ENCODE data around the gene TMTC1. TPM values are rescaled to one million over a fixed set of nuclear protein-coding genes. Genes with fewer than 3 reads are reported as not detected.

TMTC1 gene
- total and polyA plus RNA-seq, 9 of the 15 experiments (the other 6 are each of a cell fraction or from before 2014, with no cell fraction given) = under 0.01 to 0.18 (median 0.06) TPM; not detected in 2

- DNase-seq (ENCODE audit: extremely low read depth in 1 of 4, low spot score in 3 of 4) (no peak), ATAC-seq (no peak), FAIRE-seq (no peak)
- Histone ChIP-seq H3K79me2 (ENCODE audit: control insufficient read depth, insufficient read depth, low read length) (no peaks in the 10 kb centered on the region), H4K20me1 (replicated peaks; ENCODE audit: control insufficient read depth, insufficient read depth, low read length) (no peaks in the 10 kb centered on the region), H3K36me3 (ENCODE audit: control insufficient read depth, insufficient read depth, low read length) (no peaks in the 10 kb centered on the region), H3K9me1 (ENCODE audit: control insufficient read depth, insufficient read depth, low read length) (no peaks in the 10 kb centered on the region), H3K4me1 (replicated peaks in 1 of 2; ENCODE audit: control insufficient read depth in 2 of 2, insufficient read depth in 2 of 2, low read length in 2 of 2) (no peaks in the 10 kb centered on the region), H3K9ac (ENCODE audit: insufficient read depth in 1 of 2, low read depth in 2 of 2, low read length in 2 of 2) (no peak overlapping the region), H3K9me3 (replicated peaks; ENCODE audit: control insufficient read depth, insufficient read depth, low read depth, low read length) (no peaks in the 10 kb centered on the region), H3K27ac (ENCODE audit: extremely low read depth, low read depth, low read length) (no peak overlapping the region), H2AFZ (ENCODE audit: low read depth, low read length) (no peak overlapping the region), H3K4me3 (no peak overlapping the region), H3K27me3 (ENCODE audit: control insufficient read depth in 2 of 2, insufficient read depth in 2 of 2, low read length in 2 of 2) (no peaks in the 10 kb centered on the region), H3K4me2 (ENCODE audit: insufficient read depth, low read length) (no peak overlapping the region)
- no peak for TF ChIP-seq ZNF77 (CRISPR knock-in tag; IDR thresholded peaks at IDR 0.05)
- no peak for TF ChIP-seq TFE3 (CRISPR knock-in tag; IDR thresholded peaks at IDR 0.05)
- TF ChIP-seq CTBP1 (IDR thresholded peaks at IDR 0.05; ENCODE audit: borderline replicate concordance) = no peak
- no peak for TF ChIP-seq CEBPB (tag; IDR thresholded peaks at IDR 0.05)
- no peak for TF ChIP-seq RFX5 (IDR thresholded peaks at IDR 0.05; ENCODE audit: low read depth, low read length)
- no peak for TF ChIP-seq ZNF133 (CRISPR knock-in tag; IDR thresholded peaks at IDR 0.05)
- TF ChIP-seq ILF3 (IDR thresholded peaks at IDR 0.05; ENCODE audit: borderline replicate concordance) = no peak
- TF ChIP-seq NELFE (IDR thresholded peaks at IDR 0.05; ENCODE audit: insufficient read depth, insufficient read length) = no peak
- no peak for TF ChIP-seq FOXA1 (IDR thresholded peaks at IDR 0.05; ENCODE audit: borderline replicate concordance)
- no peak for TF ChIP-seq L3MBTL2 (IDR thresholded peaks at IDR 0.05)
- no peak for TF ChIP-seq ATF7 (IDR thresholded peaks at IDR 0.05)
- TF ChIP-seq RNF2 (IDR thresholded peaks at IDR 0.05) = no peak
- no peak for TF ChIP-seq XRCC4 (IDR thresholded peaks at IDR 0.05; ENCODE audit: extremely low read depth, insufficient read depth, insufficient read length)
- TF ChIP-seq ZNF175 (CRISPR knock-in tag; IDR thresholded peaks at IDR 0.05; ENCODE audit: low read depth) = no peak
- no peak for TF ChIP-seq MTA3 (IDR thresholded peaks at IDR 0.05; ENCODE audit: borderline replicate concordance)
- no peak for TF ChIP-seq KAT2B (IDR thresholded peaks at IDR 0.05; ENCODE audit: low read depth, low read length)
- no peak for TF ChIP-seq ZNF232 (CRISPR knock-in tag; IDR thresholded peaks at IDR 0.05)
- ChIA-PET CTCF (ENCODE audit: low intra/inter-chr PET ratio) (no interaction called here), POLR2A (interaction anchor here (0.8 to 0.9 kb wide), 2 partner anchors 8 to 91 kb away, joined by 3 read pairs; no protein-coding TSS in a partner anchor)
- in situ Hi-C loops (cut with MboI) = no loop called here
- 4% methylated on average over 7 of the region's 7 CpGs for WGBS (ENCODE audit: insufficient coverage, low coverage, missing lambda C conversion rate)
- intact Hi-C loops (cut with micrococcal nuclease) = no loop called here
- no TSS peak for BruUV-seq (replicated peaks)
Measured at GRCh38 chr12:29691161-29691854, 92.4 kb downstream of the TMTC1 start.

Data from K562 (cell line).